Heart left ventricle (tissue), 16 donors: ENCODE measurements around the gene SPTLC3. TPM values are rescaled to one million over a fixed set of nuclear protein-coding genes. Genes with fewer than 3 reads are reported as not detected.

ENCODE experiments used
- ATAC-seq, 4 donors: fragments of 200-7000 bp; cut with Tn5 transposase; one replicate each; pipeline ENCODE4 v1.9.1; 2020 to 2022; ENCODE audit warnings: moderate library complexity in 4 of 4, mild to moderate bottlenecking in 3 of 4, moderate number of reproducible peaks in 1 of 4
- DNase-seq, 5 donors: peaks; one replicate each; pipeline ENCODE4 v3.0.0-alpha.2; 2020
- H3K27ac ChIP-seq, 12 donors: fragments of 200-600 bp; sonication (generic) in 4 of 12; one replicate each; pipeline versions ENCODE4 v1.5.0 to v1.8.0; 2016 to 2022; ENCODE audit warnings: mild to moderate bottlenecking in 2 of 12
- H3K27me3 ChIP-seq, 9 donors: fragments of 200-600 bp; sonication (generic) in 2 of 9; one replicate each; pipeline versions ENCODE4 v1.5.1 to v1.8.0; 2016 to 2022; ENCODE audit warnings: mild to moderate bottlenecking in 3 of 9
- H3K36me3 ChIP-seq, 9 donors: fragments of 200-600 bp; sonication (generic) in 2 of 9; one replicate each; pipeline versions ENCODE4 v1.5.0 to v1.8.0; 2018 to 2022; ENCODE audit warnings: mild to moderate bottlenecking in 2 of 9
- H3K4me1 ChIP-seq, 12 donors: fragments of 200-600 bp; sonication (generic) in 4 of 12; one replicate each; pipeline versions ENCODE4 v1.5.0 to v1.8.0; 2016 to 2022; ENCODE audit warnings: mild to moderate bottlenecking in 3 of 12
- H3K4me3 ChIP-seq, 12 donors: fragments of 200-600 bp; sonication (generic) in 4 of 12; one replicate each; pipeline versions ENCODE4 v1.5.0 to v1.8.0; 2017 to 2022; ENCODE audit warnings: mild to moderate bottlenecking in 9 of 12, moderate library complexity in 4 of 12
- H3K9me3 ChIP-seq, 12 donors: fragments of 200-600 bp; sonication (generic) in 4 of 12; one replicate each; pipeline versions ENCODE4 v1.5.0 to v1.8.0; 2016 to 2022; ENCODE audit warnings: mild to moderate bottlenecking in 1 of 12
- POLR2A ChIP-seq, 2 donors: fragments of 450-650 bp; IDR thresholded peaks; one replicate each; pipeline ENCODE4 v1.6.1; 2017; ENCODE audit warnings: antibody characterized with exemption in 2 of 2, mild to moderate bottlenecking in 2 of 2, moderate library complexity in 2 of 2
- WGBS, 4 donors: extraction: QIAGEN DNeasy Blood & Tissue Kit in 2 of 4; methylation state at CpG; one replicate each; pipeline versions ENCODE4 v1.1.5 to v1.1.7; 2013 to 2018; 5-methylcytosine and 5-hydroxymethylcytosine counted together
- intact Hi-C, 10 donors: fragments of 100-400 bp; cut with DNase I; formaldehyde crosslinking; loops; one replicate each; pipeline versions ENCODE4 v1.11.1 to v1.14.2; 2022
- polyA plus RNA-seq, 2 donors: library from polyadenylated mRNA; stranded (reverse); fragments of 200-250 nt; gene quantifications; one replicate each; pipeline ENCODE4 v1.2.3, GENCODE V29; 2013
- total RNA-seq, 9 donors: library from RNA; depleted of rRNA in 2 of 9; stranded (reverse); fragments of >200 nt in 2 of 9; fragmentation: NEBNext Ultra II Directional in 3 of 9; extraction: Animal tissue kit (Norgen Biotek cat#: 25700) in 3 of 9; gene quantifications; one replicate each; pipeline versions ENCODE4 v1.1.0 to v1.2.4, GENCODE V29; 2016 to 2023
- TF ChIP-seq, protein P1 (sequence below), 12 donors: fragments of 200-600 bp; sonication (generic) in 4 of 12; IDR thresholded peaks; one replicate each; pipeline versions ENCODE4 v1.5.0 to v1.8.0; 2018 to 2022; ENCODE audit warnings: antibody characterized with exemption in 12 of 12, mild to moderate bottlenecking in 5 of 12
- donor health status: ischemic (EF 13 %, LVEDD 7.1; RV severe dilation, severe dysfunction).
- donor health status: healthy with polysubstance abuse.
- donor health status: DM: no; HTN: yes; CAD: no.
- donor health status: DM: no; HTN: no; CAD: no.
- donor health status: ischemic (EF 25% LVEDD 6.9; RV normal size, moderate dysfunction).
- donor health status: ischemic (EF 25% LVEDD 5.7; RV mildly dilated, moderate dysfunction).
- donor health status: healthy.
- donor health status: DM: yes; HTN: yes; CAD: no.
- donor health status: ischemic (EF 35%, LVEDD 5.7; RV mildly dilated, moderate dysfunction).
- donor health status: nonischemic (EF 11% LVEDD 7.7; RV severe dilation, severe dysfunction).
- donor health status: DM: yes; HTN: yes; CAD: no.
- donor health status: PGD.
- donor health status: ischemic (EF 29% LVEDD 5.4; RV normal size, mild dysfunction).
- donor health status: nonischemic (EF 23%, LVEDD 6.1; RV moderate dilation, normal function).

The SPTLC3 gene
- total and polyA plus RNA-seq, 11 donors = 0.57 to 15.4 (median 6.0) TPM

DNA sequence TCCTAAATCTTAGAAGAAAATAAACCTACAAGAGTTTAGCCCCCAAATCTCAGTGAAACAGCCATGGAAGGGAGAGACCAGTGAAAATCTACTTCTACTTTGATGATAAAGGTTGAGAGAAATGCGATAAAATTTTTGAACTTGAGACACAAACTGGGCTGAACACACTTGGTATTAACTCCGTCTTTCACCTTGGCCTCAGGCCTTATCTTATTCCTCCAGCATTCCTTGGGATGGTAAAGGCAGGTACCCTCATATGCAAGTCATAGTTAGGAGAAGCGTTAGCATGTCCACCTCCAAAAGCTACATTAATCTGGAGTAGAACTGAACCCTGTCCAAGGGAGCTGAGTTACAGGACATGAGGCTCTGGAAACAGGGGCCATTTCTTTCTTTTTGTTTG, 1.2 kb upstream of the SPTLC3 start:
- 61 to 79% (median 75%) methylated on average over 3 of the region's 3 CpGs for WGBS, 4 donors
- intact Hi-C loops = loop anchor here in 2 of 10 donors (5.0 to 10.0 kb wide), 2 partner anchors 57 to 60 kb away; no protein-coding TSS in a partner anchor
- no peak for ATAC-seq

DNA sequence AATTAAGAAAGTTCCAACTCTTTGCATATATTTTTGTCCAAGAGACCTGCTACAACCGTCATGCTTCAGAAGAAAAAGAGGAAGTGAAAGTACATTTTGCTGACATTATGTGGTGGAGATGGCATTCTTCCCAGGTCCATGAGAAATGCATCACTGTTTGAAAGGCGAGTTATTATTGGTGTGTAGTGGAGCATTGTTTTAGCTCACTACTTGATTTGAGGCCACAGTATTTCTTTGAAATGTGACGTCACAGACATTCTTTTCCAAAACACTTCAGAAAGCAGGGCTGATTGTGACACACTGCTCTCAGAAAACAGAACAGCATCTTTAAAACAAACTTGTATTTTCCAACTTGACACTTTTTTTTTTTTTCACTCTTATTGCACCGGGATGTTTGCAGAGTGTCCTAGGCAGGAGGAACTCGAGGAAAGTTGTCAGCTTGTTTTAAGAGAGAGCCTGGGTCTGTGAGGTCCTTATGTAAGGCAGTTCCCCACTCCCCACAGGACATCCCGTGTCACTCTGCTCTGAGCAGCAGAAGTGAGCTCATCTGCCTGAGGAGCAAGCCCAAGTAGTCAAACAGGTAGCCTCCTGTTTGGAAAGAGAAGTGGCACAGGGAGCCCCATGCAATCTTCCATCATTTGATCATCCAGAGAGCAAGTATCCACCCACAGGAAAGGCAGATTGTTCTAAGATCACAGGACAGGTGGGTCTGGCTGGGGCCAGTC, 1.1 kb downstream of the SPTLC3 start:
- ATAC-seq (peak; percentile 88 to 93 (median 89)), DNase-seq (peak in 2 of 5 donors; percentile 38 to 55)
- H3K4me3 ChIP-seq = peak overlapping the region in 11 of 12 donors; percentile 24 to 63 (median 53)
- H3K27me3 ChIP-seq = no peaks in the 10 kb centered on the region
- peaks cover 0 to 28% (median 14%) of the 10 kb centered on the region in 12 donors for H3K4me1 ChIP-seq
- H3K9me3 ChIP-seq = no peaks in the 10 kb centered on the region
- 14 to 29% (median 21%) methylated on average over 6 of the region's 6 CpGs for WGBS, 4 donors
- intact Hi-C loops = loop anchor here in 3 of 10 donors (1.0 to 10.0 kb wide), 4 partner anchors 55 to 95 kb away; no protein-coding TSS in a partner anchor
- H3K36me3 ChIP-seq = no peaks in the 10 kb centered on the region
- TF ChIP-seq, protein P1, sequence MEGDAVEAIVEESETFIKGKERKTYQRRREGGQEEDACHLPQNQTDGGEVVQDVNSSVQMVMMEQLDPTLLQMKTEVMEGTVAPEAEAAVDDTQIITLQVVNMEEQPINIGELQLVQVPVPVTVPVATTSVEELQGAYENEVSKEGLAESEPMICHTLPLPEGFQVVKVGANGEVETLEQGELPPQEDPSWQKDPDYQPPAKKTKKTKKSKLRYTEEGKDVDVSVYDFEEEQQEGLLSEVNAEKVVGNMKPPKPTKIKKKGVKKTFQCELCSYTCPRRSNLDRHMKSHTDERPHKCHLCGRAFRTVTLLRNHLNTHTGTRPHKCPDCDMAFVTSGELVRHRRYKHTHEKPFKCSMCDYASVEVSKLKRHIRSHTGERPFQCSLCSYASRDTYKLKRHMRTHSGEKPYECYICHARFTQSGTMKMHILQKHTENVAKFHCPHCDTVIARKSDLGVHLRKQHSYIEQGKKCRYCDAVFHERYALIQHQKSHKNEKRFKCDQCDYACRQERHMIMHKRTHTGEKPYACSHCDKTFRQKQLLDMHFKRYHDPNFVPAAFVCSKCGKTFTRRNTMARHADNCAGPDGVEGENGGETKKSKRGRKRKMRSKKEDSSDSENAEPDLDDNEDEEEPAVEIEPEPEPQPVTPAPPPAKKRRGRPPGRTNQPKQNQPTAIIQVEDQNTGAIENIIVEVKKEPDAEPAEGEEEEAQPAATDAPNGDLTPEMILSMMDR (IDR thresholded peaks at IDR 0.05) = no peak
- no peak for TF ChIP-seq POLR2A (IDR thresholded peaks at IDR 0.05)
- H3K27ac ChIP-seq = peak overlapping the region; percentile 22 to 85 (median 66)

More for the DNA sequence above, 1.2 kb upstream of the SPTLC3 start:
- H3K9me3 ChIP-seq = no peaks in the 10 kb centered on the region
- H3K36me3 ChIP-seq = no peaks in the 10 kb centered on the region
- DNase-seq = no peak
- peaks cover 0 to 18% (median 11%) of the 10 kb centered on the region in 12 donors for H3K4me1 ChIP-seq
- no peak overlapping the region for H3K27ac ChIP-seq
- no peak overlapping the region for H3K4me3 ChIP-seq
- TF ChIP-seq POLR2A (IDR thresholded peaks at IDR 0.05) = no peak
- TF ChIP-seq, protein P1 (IDR thresholded peaks at IDR 0.05) = no peak
- no peaks in the 10 kb centered on the region for H3K27me3 ChIP-seq

DNA sequence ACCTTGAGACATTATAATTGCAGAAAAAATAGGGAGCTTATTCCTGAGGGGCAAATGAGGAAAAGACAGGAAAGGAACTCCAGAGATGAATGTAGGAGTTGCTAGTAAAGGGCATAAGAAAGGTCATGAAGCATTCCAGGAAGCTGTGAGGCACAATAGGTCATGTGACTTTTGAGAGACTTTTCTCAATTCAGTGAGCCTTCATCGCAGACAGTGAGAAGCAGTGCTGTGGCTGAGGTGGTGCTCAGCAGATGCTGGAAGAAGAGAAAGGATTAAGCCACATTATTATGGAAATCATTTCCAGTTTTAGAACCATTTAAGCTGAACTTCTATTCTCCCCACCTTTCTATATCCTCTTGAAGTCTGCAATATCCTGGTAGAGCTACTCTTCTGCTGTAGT, 4.1 kb downstream of the SPTLC3 start:
- intact Hi-C loops = loop anchor here in 1 of 10 donors (10.0 kb wide), 1 partner anchor 62 kb away; no protein-coding TSS in a partner anchor
- H3K4me1 ChIP-seq = peaks cover 0 to 31% (median 16%) of the 10 kb centered on the region in 12 donors
- H3K36me3 ChIP-seq = no peaks in the 10 kb centered on the region
- no peak for ATAC-seq
- H3K27me3 ChIP-seq = no peaks in the 10 kb centered on the region
- H3K9me3 ChIP-seq = peaks cover 0 to 6% (median 0%) of the 10 kb centered on the region in 12 donors
- H3K4me3 ChIP-seq = no peak overlapping the region
- 31 to 64% (median 48%) methylated on average over 1 of the region's 1 CpG for WGBS, 4 donors
- DNase-seq = no peak
- peak overlapping the region in 1 of 12 donors; percentile 18 for H3K27ac ChIP-seq
- TF ChIP-seq POLR2A (IDR thresholded peaks at IDR 0.05) = no peak
- TF ChIP-seq, protein P1 (IDR thresholded peaks at IDR 0.05) = no peak

- intact Hi-C loops = loop anchor here in 1 of 10 donors (10.0 kb wide), 1 partner anchor 61 kb away; no protein-coding TSS in a partner anchor
- Histone ChIP-seq H3K36me3 (no peaks in the 10 kb centered on the region), H3K27ac (no peak overlapping the region), H3K27me3 (no peaks in the 10 kb centered on the region), H3K9me3 (peaks cover 0 to 7% (median 0%) of the 10 kb centered on the region in 12 donors), H3K4me1 (peaks cover 0 to 31% (median 16%) of the 10 kb centered on the region in 12 donors), H3K4me3 (no peak overlapping the region)
- ATAC-seq = no peak
- TF ChIP-seq, protein P1 (IDR thresholded peaks at IDR 0.05) = no peak
- TF ChIP-seq POLR2A (IDR thresholded peaks at IDR 0.05) = no peak
- no peak for DNase-seq
- 79 to 84% (median 83%) methylated on average over 1 of the region's 1 CpG for WGBS, 4 donors
Measured at GRCh38 chr20:13013411-13013810, 4.6 kb downstream of the SPTLC3 start.
